Measurements from ENCODE around the gene RWDD2A. TPM values are rescaled to one million over a fixed set of nuclear protein-coding genes. Genes with fewer than 3 reads are reported as not detected.
A peak's percentile ranks its signal among the peaks of the same experiment; 100 is the strongest.
"Not testable (repeated sequence)": the region's sequence is repeated elsewhere in the genome, so short reads cannot be mapped to it uniquely, and the experiment has no call there.

Gene RWDD2A
- total and polyA plus RNA-seq, 3 experiments from 2014 or later, result 1.3 to 2.3 (median 1.3) TPM

DNA sequence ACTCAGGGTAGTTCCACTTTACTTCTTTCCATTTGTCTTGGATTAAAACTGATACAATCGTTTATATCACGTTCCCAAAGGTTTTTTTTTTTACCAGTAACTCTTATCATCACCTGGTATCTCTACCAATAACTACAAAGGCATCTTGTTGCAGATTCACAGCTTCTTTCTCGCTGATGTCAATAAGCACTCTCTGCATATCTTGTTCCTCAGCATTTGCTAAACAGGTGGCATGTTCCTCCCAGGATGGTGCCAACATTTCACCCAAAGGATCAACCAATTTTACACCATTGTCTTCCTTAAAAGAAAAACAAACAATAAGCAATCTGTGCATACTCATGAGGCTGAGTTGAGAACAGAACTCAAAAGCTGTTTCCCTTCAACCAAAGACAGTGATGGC is 4.7 kb upstream of the RWDD2A start:
- Histone ChIP-seq H3K4me3 (ENCODE audit: low read length) (no peak overlapping the region), H3K36me3 (ENCODE audit: insufficient read depth, low read length) (peaks cover 15% of the 10 kb centered on the region), H3K4me1 (ENCODE audit: insufficient read depth, low read length) (peaks cover 7% of the 10 kb centered on the region), H3K27ac (ENCODE audit: low read depth, low read length) (no peak overlapping the region), H3K27me3 (ENCODE audit: insufficient read depth, low read length, poor library complexity, severe bottlenecking) (no peaks in the 10 kb centered on the region), H3K9me3 (ENCODE audit: low read length) (no peaks in the 10 kb centered on the region)
- no peak overlapping the region for H3K27ac Mint-ChIP-seq
- peak overlapping the region in 1 of 7 donors; percentile 19 for H3K4me3 Mint-ChIP-seq
- POLR2A ChIA-PET, result interaction anchor here (0.7 kb wide), 1 partner anchor 681 kb away, joined by 3 read pairs; no protein-coding TSS in a partner anchor
- CTCF ChIA-PET, result interaction anchor here (4.9 kb wide), 1 partner anchor 122 kb away, joined by 31 read pairs; the partner anchor contains the start of genes DOP1A and UBE3D
- H3K36me3 Mint-ChIP-seq, result peaks cover 0 to 61% (median 17%) of the 10 kb centered on the region in 3 donors
- DNase-seq, result no peak
- no peaks in the 10 kb centered on the region for H3K27me3 Mint-ChIP-seq
- H3K4me1 Mint-ChIP-seq, result peaks cover 31 to 56% (median 53%) of the 10 kb centered on the region in 3 donors
- no peaks in the 10 kb centered on the region for H3K9me3 Mint-ChIP-seq

DNA sequence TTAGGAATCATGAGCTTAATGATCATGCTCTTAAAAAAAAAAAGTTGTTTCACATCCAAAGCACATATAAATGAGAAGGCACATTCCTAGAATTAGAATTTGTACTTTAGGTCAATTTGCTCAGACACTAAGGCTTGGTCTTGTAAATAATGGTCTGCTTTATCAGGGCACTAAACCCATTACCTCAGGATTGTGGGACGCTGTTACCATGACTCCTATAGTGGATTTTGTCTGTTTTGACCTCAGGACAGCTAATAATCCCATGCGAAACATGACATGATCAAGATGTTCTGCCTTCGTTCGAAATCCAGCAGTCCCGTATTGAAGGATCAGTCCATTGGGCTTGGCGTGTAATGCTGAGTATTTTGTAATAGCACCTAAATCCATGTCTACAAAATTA is 2.5 kb upstream of the RWDD2A start:
- Histone ChIP-seq H3K4me1 (ENCODE audit: insufficient read depth, low read length) (peaks cover 15% of the 10 kb centered on the region), H3K9me3 (ENCODE audit: low read length) (no peaks in the 10 kb centered on the region), H3K36me3 (ENCODE audit: insufficient read depth, low read length) (peaks cover 7% of the 10 kb centered on the region), H3K27me3 (ENCODE audit: insufficient read depth, low read length, poor library complexity, severe bottlenecking) (no peaks in the 10 kb centered on the region), H3K27ac (ENCODE audit: low read depth, low read length) (no peak overlapping the region), H3K4me3 (ENCODE audit: low read length) (no peak overlapping the region)
- H3K27ac Mint-ChIP-seq, result peak overlapping the region in 2 of 8 donors; percentile 74 to 86
- no peaks in the 10 kb centered on the region for H3K27me3 Mint-ChIP-seq
- no peaks in the 10 kb centered on the region for H3K9me3 Mint-ChIP-seq
- H3K4me1 Mint-ChIP-seq, result peaks cover 43 to 63% (median 61%) of the 10 kb centered on the region in 3 donors
- H3K4me3 Mint-ChIP-seq, result peak overlapping the region in 3 of 7 donors; percentile 12 to 87 (median 68)
- DNase-seq, result no peak
- peaks cover 0 to 44% (median 10%) of the 10 kb centered on the region in 3 donors for H3K36me3 Mint-ChIP-seq
- ChIA-PET CTCF (interaction anchor here (1.3 to 4.9 kb wide), 2 partner anchors 26 to 124 kb away, joined by 3 to 31 read pairs; partner anchors contain the start of genes DOP1A and UBE3D), POLR2A (interaction anchor here (0.6 to 1.3 kb wide), 2 partner anchors 25 to 1018 kb away, joined by 3 to 5 read pairs; no protein-coding TSS in a partner anchor)

- CTCF ChIA-PET, result interaction anchor here (0.9 to 4.9 kb wide), 2 partner anchors 126 to 950 kb away, joined by 3 to 31 read pairs; partner anchors contain the start of genes DOP1A and UBE3D
- POLR2A ChIA-PET, result not testable (repeated sequence)
- peak overlapping the region; percentile 97 to 99 (median 98) for H3K4me3 Mint-ChIP-seq
Observed at GRCh38 chr6:83191974-83192373, 1.2 kb upstream of the RWDD2A start.

DNA sequence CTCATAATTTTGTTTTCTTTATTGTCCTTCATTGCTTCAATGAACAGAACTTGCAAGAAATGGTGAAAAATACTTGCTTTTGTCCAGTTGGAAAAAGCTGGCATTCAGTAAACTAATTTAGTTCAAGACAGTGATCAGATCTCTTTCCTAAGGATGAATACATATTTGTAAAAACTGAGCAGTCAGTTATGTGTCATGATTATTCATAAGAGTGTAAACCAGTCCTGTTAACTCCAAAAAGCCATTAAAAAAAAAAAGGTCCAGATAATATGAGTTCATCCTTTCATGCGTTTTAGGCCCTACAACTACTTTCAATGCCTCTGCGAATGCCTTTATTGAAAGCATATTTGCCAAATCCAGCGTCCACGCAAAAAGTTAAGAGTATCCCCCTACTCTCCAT is 701 bp upstream of the RWDD2A start:
- POLR2A ChIA-PET, result no interaction called here
- H3K4me3 Mint-ChIP-seq, result peak overlapping the region; percentile 97 to 99 (median 98)
- Histone ChIP-seq H3K9me3 (ENCODE audit: low read length) (no peaks in the 10 kb centered on the region), H3K4me1 (ENCODE audit: insufficient read depth, low read length) (peaks cover 15% of the 10 kb centered on the region), H3K27ac (ENCODE audit: low read depth, low read length) (peak overlapping the region; percentile 85), H3K27me3 (ENCODE audit: insufficient read depth, low read length, poor library complexity, severe bottlenecking) (no peaks in the 10 kb centered on the region), H3K4me3 (ENCODE audit: low read length) (peak overlapping the region; percentile 88), H3K36me3 (ENCODE audit: insufficient read depth, low read length) (no peaks in the 10 kb centered on the region)
- H3K4me1 Mint-ChIP-seq, result peaks cover 43 to 66% (median 63%) of the 10 kb centered on the region in 3 donors
- H3K36me3 Mint-ChIP-seq, result peaks cover 0 to 37% (median 8%) of the 10 kb centered on the region in 3 donors
- H3K27me3 Mint-ChIP-seq, result no peaks in the 10 kb centered on the region
- DNase-seq, result no peak
- CTCF ChIA-PET, result interaction anchor here (0.9 to 4.9 kb wide), 2 partner anchors 126 to 950 kb away, joined by 3 to 31 read pairs; partner anchors contain the start of genes DOP1A and UBE3D
- H3K9me3 Mint-ChIP-seq, result no peaks in the 10 kb centered on the region
- peak overlapping the region; percentile 85 to 99 (median 98) for H3K27ac Mint-ChIP-seq

More at GRCh38 chr6:83191974-83192373, 1.2 kb upstream of the RWDD2A start:
- H3K27me3 ChIP-seq (ENCODE audit: insufficient read depth, low read length, poor library complexity, severe bottlenecking); DNase-seq; H3K4me3 ChIP-seq (ENCODE audit: low read length); H3K9me3 ChIP-seq (ENCODE audit: low read length); H3K27me3 Mint-ChIP-seq; H3K36me3 ChIP-seq (ENCODE audit: insufficient read depth, low read length); H3K9me3 Mint-ChIP-seq: not testable (repeated sequence)
- peaks cover 43 to 66% (median 63%) of the 10 kb centered on the region in 3 donors for H3K4me1 Mint-ChIP-seq
- peak overlapping the region in 5 of 8 donors; percentile 86 to 99 (median 98) for H3K27ac Mint-ChIP-seq
- peaks cover 0 to 36% (median 6%) of the 10 kb centered on the region in 3 donors for H3K36me3 Mint-ChIP-seq
- Histone ChIP-seq H3K27ac (ENCODE audit: low read depth, low read length) (peak overlapping the region; percentile 85), H3K4me1 (ENCODE audit: insufficient read depth, low read length) (peaks cover 15% of the 10 kb centered on the region)

GRCh38 chr6:83193747-83194566 is 800 bp downstream of the RWDD2A start:
- POLR2A ChIA-PET, result interaction anchor here (0.6 to 1.7 kb wide), 2 partner anchors 128 to 952 kb away, joined by 4 read pairs; partner anchors contain the start of gene UBE3D
- CTCF ChIA-PET, result interaction anchor here (1.0 to 2.1 kb wide), 2 partner anchors 127 to 128 kb away, joined by 3 to 11 read pairs; partner anchors contain the start of genes DOP1A and UBE3D
- H3K4me3 Mint-ChIP-seq, result peak overlapping the region; percentile 74 to 99 (median 97)

GRCh38 chr6:83198486-83199172 is 5.5 kb downstream of the RWDD2A start:
- no peaks in the 10 kb centered on the region for H3K9me3 ChIP-seq (ENCODE audit: low read length)
- H3K27ac Mint-ChIP-seq, result peak overlapping the region in 3 of 8 donors; percentile 18 to 59 (median 41)
- no peaks in the 10 kb centered on the region for H3K9me3 Mint-ChIP-seq
- CTCF ChIA-PET, result interaction anchor here (1.8 to 4.8 kb wide), 2 partner anchors 17 to 132 kb away, joined by 6 to 22 read pairs; partner anchors contain the start of genes DOP1A and UBE3D
- no peak overlapping the region for H3K27ac ChIP-seq (ENCODE audit: low read depth, low read length)
- DNase-seq, result no peak
- H3K36me3 ChIP-seq (ENCODE audit: insufficient read depth, low read length), result no peaks in the 10 kb centered on the region
- H3K27me3 Mint-ChIP-seq, result no peaks in the 10 kb centered on the region
- POLR2A ChIA-PET, result no interaction called here
- H3K4me1 Mint-ChIP-seq, result peaks cover 14 to 21% (median 15%) of the 10 kb centered on the region in 3 donors
- peak overlapping the region in 1 of 7 donors; percentile 51 for H3K4me3 Mint-ChIP-seq
- H3K4me3 ChIP-seq (ENCODE audit: low read length), result no peak overlapping the region
- H3K36me3 Mint-ChIP-seq, result peaks cover 0 to 7% (median 2%) of the 10 kb centered on the region in 3 donors
- H3K4me1 ChIP-seq (ENCODE audit: insufficient read depth, low read length), result peaks cover 7% of the 10 kb centered on the region
- no peaks in the 10 kb centered on the region for H3K27me3 ChIP-seq (ENCODE audit: insufficient read depth, low read length, poor library complexity, severe bottlenecking)

More at GRCh38 chr6:83193747-83194566, 800 bp downstream of the RWDD2A start:
- Histone ChIP-seq H3K36me3 (ENCODE audit: insufficient read depth, low read length) (no peaks in the 10 kb centered on the region), H3K9me3 (ENCODE audit: low read length) (no peaks in the 10 kb centered on the region), H3K4me3 (ENCODE audit: low read length) (peak overlapping the region; percentile 88), H3K4me1 (ENCODE audit: insufficient read depth, low read length) (peaks cover 15% of the 10 kb centered on the region), H3K27ac (ENCODE audit: low read depth, low read length) (peak overlapping the region; percentile 85), H3K27me3 (ENCODE audit: insufficient read depth, low read length, poor library complexity, severe bottlenecking) (no peaks in the 10 kb centered on the region)
- Mint-ChIP-seq H3K27me3 (no peaks in the 10 kb centered on the region), H3K4me1 (peaks cover 40 to 58% (median 53%) of the 10 kb centered on the region in 3 donors), H3K9me3 (no peaks in the 10 kb centered on the region), H3K27ac (peak overlapping the region; percentile 6 to 85 (median 68)), H3K36me3 (peaks cover 0 to 27% (median 8%) of the 10 kb centered on the region in 3 donors)
- DNase-seq, result peak; percentile 12 to 49 (median 31)

DNA sequence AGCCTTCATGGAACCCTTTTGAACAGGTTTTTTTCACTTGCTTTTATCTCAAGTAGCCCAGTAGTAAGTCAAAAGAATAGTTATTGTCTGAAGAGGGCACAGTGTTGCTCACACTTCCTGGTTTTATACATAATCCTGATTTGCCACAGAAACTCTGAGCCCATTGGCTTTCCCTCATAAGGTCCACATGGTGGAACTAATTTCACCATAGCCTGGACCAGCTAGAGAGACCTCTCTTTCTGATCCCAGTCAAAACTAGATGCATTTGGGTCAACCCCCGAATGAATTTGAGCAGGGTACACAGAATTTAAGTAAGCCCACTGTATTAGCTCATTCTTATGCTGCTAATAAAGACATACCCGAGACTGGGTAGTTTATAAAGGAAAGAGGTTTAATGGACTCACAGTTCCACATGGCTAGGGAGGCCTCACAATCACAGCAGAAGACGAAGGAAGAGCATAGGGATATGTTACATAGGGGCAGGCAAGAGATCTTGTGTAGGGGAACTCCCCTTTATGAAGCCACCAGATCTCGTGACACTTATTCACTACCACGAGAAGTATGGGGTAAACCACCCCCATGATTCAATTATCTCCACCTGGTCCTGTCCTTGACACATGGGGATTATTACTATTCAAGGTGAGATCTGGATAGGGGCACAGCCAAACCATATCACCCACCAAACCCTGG is 6.2 kb downstream of the RWDD2A start:
- POLR2A ChIA-PET, result no interaction called here
- Histone ChIP-seq H3K36me3 (ENCODE audit: insufficient read depth, low read length) (no peaks in the 10 kb centered on the region), H3K4me3 (ENCODE audit: low read length) (no peak overlapping the region), H3K9me3 (ENCODE audit: low read length) (no peaks in the 10 kb centered on the region), H3K27me3 (ENCODE audit: insufficient read depth, low read length, poor library complexity, severe bottlenecking) (no peaks in the 10 kb centered on the region), H3K27ac (ENCODE audit: low read depth, low read length) (no peak overlapping the region), H3K4me1 (ENCODE audit: insufficient read depth, low read length) (peaks cover 3% of the 10 kb centered on the region)
- no peaks in the 10 kb centered on the region for H3K27me3 Mint-ChIP-seq
- peak overlapping the region in 1 of 7 donors; percentile 51 for H3K4me3 Mint-ChIP-seq
- H3K4me1 Mint-ChIP-seq, result peaks cover 9 to 16% (median 9%) of the 10 kb centered on the region in 3 donors
- peak overlapping the region in 4 of 8 donors; percentile 29 to 41 (median 32) for H3K27ac Mint-ChIP-seq
- H3K36me3 Mint-ChIP-seq, result peaks cover 0 to 6% (median 2%) of the 10 kb centered on the region in 3 donors
- DNase-seq, result no peak
- CTCF ChIA-PET, result interaction anchor here (4.8 kb wide), 1 partner anchor 133 kb away, joined by 22 read pairs; the partner anchor contains the start of genes DOP1A and UBE3D
- no peaks in the 10 kb centered on the region for H3K9me3 Mint-ChIP-seq

Data from CD8-positive, alpha-beta memory T cell (primary cell).